AG08396 (cell line): ENCODE results near the gene CHAD.
A peak's percentile ranks its signal among the peaks of the same experiment; 100 is the strongest.
"Not testable (repeated sequence)": the region's sequence is repeated elsewhere in the genome, so short reads cannot be mapped to it uniquely, and the experiment has no call there.

Source experiments
- DNase-seq: peaks from one replicate; pipeline ENCODE4 v3.0.0; 2012; ENCODE audit warnings: low spot score, mixed read lengths

CHAD gene

GRCh38 chr17:50473901-50474300 is 5.2 kb upstream of the CHAD start:
- no peak for DNase-seq

- not testable (repeated sequence) for DNase-seq
Measured at GRCh38 chr17:50472761-50473161, 4.1 kb upstream of the CHAD start.

- DNase-seq, result no peak
Measured at GRCh38 chr17:50472286-50472685, 3.6 kb upstream of the CHAD start.

DNA sequence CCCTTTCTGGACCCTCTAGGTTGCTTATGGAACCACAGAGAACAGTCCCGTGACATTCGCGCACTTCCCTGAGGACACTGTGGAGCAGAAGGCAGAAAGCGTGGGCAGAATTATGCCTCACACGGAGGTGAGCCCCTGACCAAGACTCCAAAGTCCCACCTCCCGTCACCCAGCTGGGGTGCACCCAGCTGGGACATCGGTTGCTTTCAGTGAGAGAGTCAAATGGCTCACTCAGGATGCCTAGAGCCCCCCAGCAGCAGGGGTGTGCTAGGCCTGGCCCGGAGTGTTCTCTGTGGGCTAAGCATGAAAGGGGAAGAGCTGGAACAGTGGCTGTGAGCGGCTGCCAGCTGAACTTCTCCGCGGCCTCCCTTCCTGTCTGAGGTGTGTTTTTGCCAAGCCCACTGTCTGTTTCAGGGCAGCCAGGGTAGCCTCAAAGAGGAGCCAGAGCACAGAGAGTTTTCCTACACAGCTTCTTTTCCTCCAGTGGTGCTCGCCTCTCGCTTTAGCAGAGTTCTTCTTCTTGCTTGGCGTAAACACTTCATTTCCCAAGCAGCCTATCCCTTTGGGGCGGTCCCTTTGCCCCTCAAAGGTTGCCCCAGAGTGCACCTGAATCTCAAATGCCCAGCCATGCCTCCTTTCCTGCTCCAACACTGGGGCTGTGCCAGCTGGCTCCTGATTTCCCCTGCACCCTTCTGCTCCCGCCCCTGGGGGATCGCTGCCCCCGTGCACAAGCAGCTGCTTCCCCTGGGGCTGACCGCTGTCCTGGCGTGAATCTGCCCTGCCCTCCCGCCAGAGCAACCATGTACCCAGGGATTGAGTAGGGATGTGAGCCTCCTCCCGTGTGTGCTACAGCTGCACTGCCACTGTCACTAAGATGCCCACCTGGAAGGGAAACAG is 2.6 kb upstream of the CHAD start:
- DNase-seq, result no peak

GRCh38 chr17:50470426-50470825 is 1.7 kb upstream of the CHAD start:
- DNase-seq, result no peak

GRCh38 chr17:50469671-50470305 is 1.1 kb upstream of the CHAD start:
- no peak for DNase-seq

- peak; percentile 49 for DNase-seq
Measured at GRCh38 chr17:50469208-50469605, 527 bp upstream of the CHAD start.

- DNase-seq, result no peak
Measured at GRCh38 chr17:50467855-50468303, 801 bp downstream of the CHAD start.

GRCh38 chr17:50467114-50467854 is 1.4 kb downstream of the CHAD start:
- DNase-seq, result no peak

GRCh38 chr17:50466371-50467113 is 2.1 kb downstream of the CHAD start:
- no peak for DNase-seq

DNA sequence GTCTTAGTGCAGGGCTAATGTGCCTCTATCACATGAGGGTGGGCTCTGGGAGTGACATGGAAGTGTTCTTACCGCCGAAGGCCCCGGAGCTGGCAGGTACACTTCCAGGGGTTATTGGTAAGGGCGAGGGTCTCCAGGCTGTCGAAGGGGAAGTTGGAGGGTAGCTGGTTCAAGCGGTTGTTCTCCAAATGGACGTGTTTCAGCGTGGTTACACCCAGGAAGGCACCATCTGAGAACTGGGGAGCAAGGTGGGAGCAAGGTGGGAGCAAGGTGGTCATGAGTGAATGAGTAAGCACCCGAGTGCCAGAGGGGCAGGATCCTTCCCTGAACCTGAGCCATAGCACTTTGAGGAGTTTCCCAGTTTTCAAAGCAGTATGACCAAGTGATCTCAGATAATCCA is 3.0 kb downstream of the CHAD start:
- no peak for DNase-seq

DNA sequence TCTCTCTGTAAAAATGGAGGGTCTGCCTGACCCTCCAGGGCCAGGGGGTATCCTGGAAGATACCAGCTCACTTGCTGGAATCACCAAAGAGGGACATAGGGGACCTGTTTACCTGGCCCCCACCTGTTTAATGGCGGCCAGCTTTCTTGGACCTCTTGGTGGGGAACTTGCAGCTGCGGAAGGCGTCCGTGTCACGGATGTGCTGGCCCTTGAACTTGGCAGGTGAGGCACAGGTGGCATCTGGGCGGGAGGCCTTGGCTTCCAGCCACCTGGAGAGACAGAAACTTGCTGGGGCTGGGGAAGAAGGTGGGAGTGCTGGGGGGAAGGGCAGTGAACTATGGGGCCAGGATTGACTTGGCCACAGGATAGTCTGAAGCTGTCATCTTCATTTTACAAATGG is 3.5 kb downstream of the CHAD start:
- DNase-seq, result no peak

- DNase-seq, result no peak
Measured at GRCh38 chr17:50464736-50465135, 3.9 kb downstream of the CHAD start.

DNA sequence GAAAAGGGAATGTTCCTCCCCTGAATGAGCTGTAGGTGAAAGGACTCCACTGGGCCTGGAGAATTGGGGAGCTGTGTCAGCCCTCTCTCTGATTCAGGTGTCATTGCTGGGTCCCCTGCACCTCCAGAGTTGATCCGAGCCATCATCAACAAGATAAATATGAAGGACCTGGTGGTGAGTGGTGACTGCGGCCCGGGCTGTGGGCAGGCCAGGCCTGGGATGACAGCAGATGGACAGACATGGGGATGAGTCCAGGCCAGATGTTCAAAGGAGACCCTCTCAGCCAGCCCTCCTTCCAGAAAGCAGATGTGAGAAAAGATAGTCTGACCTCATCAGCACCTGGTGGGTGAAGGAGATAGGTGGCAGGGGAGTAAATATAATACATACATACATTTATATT is 4.6 kb downstream of the CHAD start:
- no peak for DNase-seq

DNA sequence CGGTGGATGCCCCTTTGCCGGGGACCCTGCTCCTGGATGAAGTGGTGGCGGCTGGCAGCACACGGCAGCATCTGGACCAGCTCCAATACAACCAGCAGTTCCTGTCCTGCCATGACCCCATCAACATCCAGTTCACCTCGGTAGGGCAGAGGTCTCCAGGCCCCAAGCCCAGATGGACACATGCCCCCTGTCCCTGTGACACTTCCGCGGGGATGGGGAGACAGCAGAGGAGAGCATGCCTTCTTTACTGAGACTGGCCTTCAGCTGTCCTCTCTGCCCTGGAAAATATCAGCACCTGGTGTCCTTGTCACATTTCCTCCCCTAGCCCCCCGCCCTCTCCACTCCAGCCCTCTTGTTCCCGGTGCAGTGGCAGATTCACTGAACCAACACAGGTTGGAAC is 6.2 kb downstream of the CHAD start:
- DNase-seq, result peak; percentile 1

DNA sequence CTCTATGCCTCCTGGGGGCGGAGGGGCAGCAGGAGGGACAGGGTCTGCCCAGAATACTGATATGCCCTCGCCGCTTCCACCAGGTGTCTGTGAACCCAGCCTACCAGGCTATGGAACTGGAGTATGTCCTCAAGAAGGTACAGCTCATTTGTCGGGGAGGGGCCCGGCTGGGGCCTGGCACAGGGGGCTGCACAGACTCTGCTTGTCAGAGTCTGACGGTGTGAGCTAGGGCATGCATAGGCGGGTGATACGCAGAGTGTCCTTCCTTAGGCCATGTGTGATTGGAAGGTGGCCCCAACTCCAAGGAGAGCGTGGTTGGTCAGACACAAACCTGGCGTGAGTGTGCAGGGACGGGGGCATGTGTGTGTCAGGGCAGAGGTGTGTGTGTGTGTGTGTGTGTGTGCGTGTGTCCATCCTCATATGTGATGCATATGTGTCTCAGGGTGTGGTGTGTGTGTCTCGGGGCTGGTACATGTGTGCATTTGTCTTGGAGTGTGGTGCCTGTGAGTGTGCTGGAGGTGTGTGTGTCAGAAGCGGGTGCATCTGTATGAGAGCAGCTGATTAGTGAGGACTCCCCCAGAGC is 7.0 kb downstream of the CHAD start:
- no peak for DNase-seq

- peak; percentile 3 for DNase-seq
Measured at GRCh38 chr17:50460831-50461526, 7.7 kb downstream of the CHAD start.

DNA sequence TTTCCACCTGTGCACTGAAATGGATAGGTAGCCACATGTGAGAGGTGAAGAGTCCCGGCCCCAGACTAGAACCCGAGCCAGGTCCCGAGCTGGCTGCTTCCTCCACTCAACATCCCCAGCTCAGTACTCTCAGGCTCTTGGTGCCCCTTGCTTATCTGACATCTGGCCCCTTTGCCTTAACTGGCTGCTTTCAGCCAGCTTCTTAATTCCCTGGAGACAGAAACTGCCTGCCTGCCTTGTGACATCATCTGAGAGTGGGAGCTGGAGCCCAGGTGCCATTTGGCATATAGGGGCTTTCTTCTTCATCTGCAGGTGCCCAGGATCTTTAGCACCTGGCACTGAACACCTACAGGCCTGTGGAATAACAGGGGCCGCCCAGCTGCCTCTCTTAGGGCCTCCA is 8.9 kb downstream of the CHAD start:
- DNase-seq, result peak; percentile 2

- peak; percentile 2 for DNase-seq
Measured at GRCh38 chr17:50458701-50459676, 9.7 kb downstream of the CHAD start.

DNA sequence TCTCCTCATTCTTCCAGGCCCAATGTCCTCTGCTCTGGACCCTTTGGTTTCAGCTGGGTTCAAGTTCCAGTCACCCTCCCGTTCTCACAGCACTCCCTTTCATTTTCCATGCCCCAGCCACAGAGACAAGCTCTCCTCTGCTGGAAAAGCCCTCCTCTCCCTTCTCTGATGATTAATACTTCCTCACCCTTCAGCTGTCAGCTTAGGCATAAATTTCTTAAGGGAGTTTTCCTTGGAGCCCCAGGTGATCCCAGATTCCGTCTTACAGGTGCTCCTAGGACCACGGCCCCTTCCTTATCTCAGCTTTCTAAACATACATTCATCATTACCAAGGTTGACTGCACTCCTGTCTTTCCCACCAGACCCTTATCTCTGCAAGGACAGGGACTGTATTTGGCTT is 10.4 kb downstream of the CHAD start:
- peak; percentile 2 for DNase-seq
